ENCODE measurements around the gene AKR1A1.
A peak's percentile ranks its signal among the peaks of the same experiment; 100 is the strongest.

Gene AKR1A1

DNA sequence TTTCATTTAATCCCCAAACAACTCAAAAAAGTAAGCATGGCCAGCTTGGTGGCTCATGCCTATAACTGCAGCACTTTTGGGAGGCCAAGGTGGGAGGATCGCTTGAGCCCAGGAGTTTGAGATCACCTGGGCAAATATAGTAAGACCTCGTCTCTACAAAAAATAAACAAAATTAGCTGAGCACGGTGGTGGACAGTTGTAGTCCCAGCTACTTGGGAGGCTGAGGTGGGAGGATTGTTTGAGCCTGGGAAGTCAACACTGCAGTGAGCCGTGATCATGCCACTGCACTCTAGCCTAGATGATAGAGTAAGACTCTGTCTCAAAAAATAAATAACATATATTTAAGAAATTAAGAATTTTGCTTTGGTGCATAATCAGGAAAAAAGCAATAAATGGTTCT is 6.1 kb upstream of the AKR1A1 start:
- no peak overlapping the region for H3K4me3 ChIP-seq (ENCODE audit: low read depth, low read length)

DNA sequence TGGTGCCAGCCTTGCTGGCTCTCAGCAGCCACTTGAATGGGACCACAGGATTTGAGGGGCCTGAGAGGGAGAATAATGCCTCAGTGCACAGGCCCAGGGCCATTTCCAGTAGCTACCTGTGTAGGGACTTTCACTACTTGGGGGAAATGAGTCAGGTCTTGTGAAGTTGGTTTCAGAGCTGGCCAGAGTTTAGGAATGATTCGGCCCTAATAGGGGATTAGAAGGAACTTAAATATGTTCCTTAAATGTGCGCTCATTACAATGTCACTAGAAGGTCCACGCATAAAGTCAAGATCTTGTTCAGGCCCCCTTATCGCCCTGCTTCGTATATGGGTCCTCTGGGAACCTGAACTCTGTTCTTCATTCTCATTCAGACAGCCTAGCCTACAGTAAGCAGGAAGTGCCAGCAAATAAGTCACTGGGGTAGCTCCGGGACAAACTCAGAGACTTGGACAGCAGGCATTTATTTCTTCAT is 5.6 kb upstream of the AKR1A1 start:
- TF ChIP-seq, protein P1, sequence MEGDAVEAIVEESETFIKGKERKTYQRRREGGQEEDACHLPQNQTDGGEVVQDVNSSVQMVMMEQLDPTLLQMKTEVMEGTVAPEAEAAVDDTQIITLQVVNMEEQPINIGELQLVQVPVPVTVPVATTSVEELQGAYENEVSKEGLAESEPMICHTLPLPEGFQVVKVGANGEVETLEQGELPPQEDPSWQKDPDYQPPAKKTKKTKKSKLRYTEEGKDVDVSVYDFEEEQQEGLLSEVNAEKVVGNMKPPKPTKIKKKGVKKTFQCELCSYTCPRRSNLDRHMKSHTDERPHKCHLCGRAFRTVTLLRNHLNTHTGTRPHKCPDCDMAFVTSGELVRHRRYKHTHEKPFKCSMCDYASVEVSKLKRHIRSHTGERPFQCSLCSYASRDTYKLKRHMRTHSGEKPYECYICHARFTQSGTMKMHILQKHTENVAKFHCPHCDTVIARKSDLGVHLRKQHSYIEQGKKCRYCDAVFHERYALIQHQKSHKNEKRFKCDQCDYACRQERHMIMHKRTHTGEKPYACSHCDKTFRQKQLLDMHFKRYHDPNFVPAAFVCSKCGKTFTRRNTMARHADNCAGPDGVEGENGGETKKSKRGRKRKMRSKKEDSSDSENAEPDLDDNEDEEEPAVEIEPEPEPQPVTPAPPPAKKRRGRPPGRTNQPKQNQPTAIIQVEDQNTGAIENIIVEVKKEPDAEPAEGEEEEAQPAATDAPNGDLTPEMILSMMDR (IDR thresholded peaks at IDR 0.05; ENCODE audit: borderline replicate concordance, insufficient read depth, low read depth, low read length): no peak
- H3K4me3 ChIP-seq (ENCODE audit: low read depth, low read length): no peak overlapping the region

More for the DNA sequence above, 6.1 kb upstream of the AKR1A1 start:
- TF ChIP-seq, protein P1 (IDR thresholded peaks at IDR 0.05; ENCODE audit: borderline replicate concordance, insufficient read depth, low read depth, low read length): no peak

DNA sequence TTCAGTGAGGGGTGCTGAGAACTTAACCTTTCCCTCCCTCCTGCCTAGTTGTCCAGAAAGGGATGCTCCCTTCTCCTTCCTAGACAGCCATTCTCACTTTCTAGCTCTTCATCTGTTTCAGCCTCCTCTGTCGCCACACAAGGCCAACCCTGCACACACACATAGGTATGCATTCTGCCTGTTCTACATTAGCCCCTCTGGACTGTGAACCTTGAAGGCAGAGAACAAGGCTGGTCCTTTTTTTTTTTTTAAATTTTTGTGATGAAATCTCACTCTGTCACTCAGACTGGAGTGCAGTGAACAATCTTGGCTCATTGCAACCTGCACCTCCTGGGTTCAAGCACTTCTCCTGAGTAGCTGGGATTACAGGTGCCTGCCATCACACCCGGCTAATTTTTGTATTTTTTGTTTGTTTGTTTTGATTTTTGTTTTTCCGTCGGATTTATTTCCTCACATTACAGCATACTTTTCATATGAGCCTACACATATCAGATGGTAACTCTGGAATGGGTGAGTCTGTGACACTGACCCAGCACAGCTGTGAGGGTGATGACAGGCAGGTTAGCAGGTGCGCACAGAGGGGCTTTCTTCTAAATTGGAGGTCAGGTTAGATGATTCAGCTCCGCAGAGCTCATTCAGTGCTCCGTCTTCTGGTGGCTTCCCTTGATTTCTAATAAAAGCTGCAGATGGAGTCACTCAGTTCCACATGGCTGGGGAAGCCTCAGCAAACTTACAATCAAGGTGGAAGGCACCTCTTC is 4.9 kb upstream of the AKR1A1 start:
- TF ChIP-seq, protein P1 (IDR thresholded peaks at IDR 0.05; ENCODE audit: borderline replicate concordance, insufficient read depth, low read depth, low read length): no peak
- H3K4me3 ChIP-seq (ENCODE audit: low read depth, low read length): no peak overlapping the region

DNA sequence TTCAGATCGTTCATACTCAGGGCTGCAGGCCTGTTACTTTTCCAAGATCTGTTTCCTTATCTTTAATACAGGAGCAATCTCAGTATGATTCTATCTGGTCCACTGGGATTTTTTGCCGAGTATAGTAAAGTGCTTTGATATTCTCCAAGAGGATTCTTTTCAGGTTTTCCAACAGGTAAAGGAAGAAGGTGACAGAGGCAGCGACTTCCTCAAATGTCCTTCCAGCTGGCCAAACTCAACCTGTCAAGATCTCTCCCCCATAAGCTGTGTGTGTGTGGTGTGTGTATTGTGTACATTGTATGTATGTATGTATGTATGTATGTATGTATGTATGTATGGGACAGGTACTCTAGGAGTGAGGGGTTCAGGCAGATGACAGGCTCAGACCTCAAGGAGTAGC is 1.1 kb downstream of the AKR1A1 start:
- TF ChIP-seq, protein P1 (IDR thresholded peaks at IDR 0.05; ENCODE audit: borderline replicate concordance, insufficient read depth, low read depth, low read length): no peak
- peak overlapping the region; percentile 68 for H3K4me3 ChIP-seq (ENCODE audit: low read depth, low read length)

DNA sequence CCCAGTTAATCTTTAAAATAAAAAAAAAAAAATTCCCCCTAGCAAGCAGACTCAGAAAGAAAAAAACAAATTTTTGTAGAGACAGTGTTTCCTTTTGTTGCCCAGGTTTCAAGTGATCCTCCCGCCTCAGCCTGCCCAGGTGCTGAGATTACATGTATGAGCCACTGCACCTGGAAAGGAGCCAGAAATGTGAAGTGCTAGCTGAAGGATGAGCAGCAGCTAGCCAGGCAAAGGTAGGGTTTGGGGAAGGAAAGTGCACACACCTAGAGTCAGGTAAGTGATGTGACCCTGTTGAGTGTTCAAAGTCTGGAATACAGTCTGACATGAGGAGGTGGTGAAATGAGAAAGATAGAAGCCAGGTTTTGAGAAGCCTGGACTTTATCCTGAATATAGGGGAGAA is 1.7 kb downstream of the AKR1A1 start:
- H3K4me3 ChIP-seq (ENCODE audit: low read depth, low read length): peak overlapping the region; percentile 68
- TF ChIP-seq, protein P1 (IDR thresholded peaks at IDR 0.05; ENCODE audit: borderline replicate concordance, insufficient read depth, low read depth, low read length): no peak

DNA sequence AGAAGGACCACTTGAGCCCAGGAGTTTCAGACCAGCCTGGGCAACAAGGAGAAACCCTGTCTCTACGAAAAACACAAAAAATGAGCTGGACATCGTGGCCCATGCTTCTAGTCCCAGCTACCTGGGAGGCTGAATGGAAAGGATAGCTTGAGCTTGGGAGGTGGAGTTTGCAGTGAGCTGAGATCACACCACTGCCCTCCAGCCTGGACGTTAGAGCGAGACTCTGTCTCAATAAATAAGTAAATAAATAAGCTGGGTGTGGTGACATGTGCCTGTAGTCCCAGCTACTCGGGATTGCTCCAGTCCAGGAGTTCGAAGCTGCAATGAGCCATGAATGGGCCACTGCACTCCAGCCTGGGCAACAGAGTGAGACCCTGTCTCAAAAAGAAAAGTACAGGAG is 3.6 kb downstream of the AKR1A1 start:
- TF ChIP-seq, protein P1 (IDR thresholded peaks at IDR 0.05; ENCODE audit: borderline replicate concordance, insufficient read depth, low read depth, low read length): no peak
- H3K4me3 ChIP-seq (ENCODE audit: low read depth, low read length): no peak overlapping the region

DNA sequence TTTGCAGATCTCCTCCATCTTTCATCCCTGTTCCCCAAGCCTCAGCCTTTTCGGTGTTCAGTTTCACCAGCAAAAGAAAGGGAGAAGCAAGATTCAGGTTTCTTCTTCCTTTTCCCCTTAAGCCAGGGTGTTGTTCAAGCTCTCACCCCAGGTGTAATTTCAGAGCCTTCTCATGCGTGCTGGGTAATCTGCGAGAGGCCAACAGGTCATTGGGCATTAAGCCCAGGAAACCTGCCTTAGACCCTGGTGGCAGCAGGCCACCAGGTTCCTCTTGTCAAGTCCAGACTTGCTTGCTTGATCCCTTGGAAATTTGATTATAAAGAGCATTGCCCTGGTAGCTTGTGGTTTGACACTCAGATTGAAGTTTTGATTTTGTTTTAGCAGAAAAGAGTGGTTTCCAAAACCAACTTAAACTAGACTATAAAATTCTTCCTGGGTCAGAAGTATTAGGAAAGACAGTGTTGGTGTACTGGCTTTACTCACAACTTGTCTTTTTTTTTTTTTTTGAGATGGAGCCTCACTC is 6.9 kb downstream of the AKR1A1 start:
- H3K4me3 ChIP-seq (ENCODE audit: low read depth, low read length): no peak overlapping the region
- TF ChIP-seq, protein P1 (IDR thresholded peaks at IDR 0.05; ENCODE audit: borderline replicate concordance, insufficient read depth, low read depth, low read length): no peak
